Upper lobe of left lung (tissue), 4 donors: ENCODE measurements around the gene SNX21.

Experiments used
- CTCF ChIP-seq, 6 experiments: fragments of 450-650 bp in 4 of 6; fragments of 200-600 bp in 2 of 6; sonication (generic) in 2 of 6; IDR thresholded peaks; one replicate each; pipeline ENCODE4 v1.5.1; 2016 to 2019; ENCODE audit warnings: antibody characterized with exemption in 6 of 6
- EP300 ChIP-seq, 4 donors: sonication (generic); formaldehyde crosslinking; IDR thresholded peaks; one replicate each; pipeline ENCODE4 v1.5.1; 2017; ENCODE audit warnings: antibody characterized with exemption in 4 of 4, control low read depth in 2 of 4
- POLR2A ChIP-seq, 4 donors: fragments of 450-650 bp; IDR thresholded peaks; one replicate each; pipeline ENCODE4 v1.5.1; 2016 to 2017; ENCODE audit warnings: antibody characterized with exemption in 4 of 4, mild to moderate bottlenecking in 2 of 4
- POLR2AphosphoS5 ChIP-seq, 2 donors: sonication (generic); formaldehyde crosslinking; IDR thresholded peaks; one replicate each; pipeline ENCODE4 v1.5.1; 2017; ENCODE audit warnings: antibody characterized with exemption in 2 of 2

- TF ChIP-seq CTCF (IDR thresholded peaks at IDR 0.05) (no peak), POLR2A (IDR thresholded peaks at IDR 0.05) (no peak), POLR2AphosphoS5 (IDR thresholded peaks at IDR 0.05) (no peak), EP300 (IDR thresholded peaks at IDR 0.05) (no peak)
Observed at GRCh38 chr20:45788351-45788750, 45.2 kb upstream of the SNX21 start.
